ENCODE data around the gene RTN4R.
"Not testable (repeated sequence)": the region's sequence is repeated elsewhere in the genome, so short reads cannot be mapped to it uniquely, and the experiment has no call there.

The RTN4R gene

GRCh38 chr22:20285473-20286311 lies 17.6 kb upstream of the RTN4R start:
- DNase-seq, result peak; percentile 24 to 40

- no peak for DNase-seq
Measured at GRCh38 chr22:20284471-20285086, 16.5 kb upstream of the RTN4R start.

- no peak for DNase-seq
Measured at GRCh38 chr22:20283674-20284066, 15.6 kb upstream of the RTN4R start.

- no peak for DNase-seq
Measured at GRCh38 chr22:20282901-20283673, 15.0 kb upstream of the RTN4R start.

- no peak for DNase-seq
Measured at GRCh38 chr22:20281891-20282290, 13.8 kb upstream of the RTN4R start.

GRCh38 chr22:20281473-20281872 lies 13.4 kb upstream of the RTN4R start:
- not testable (repeated sequence) for DNase-seq

GRCh38 chr22:20280866-20281265 lies 12.7 kb upstream of the RTN4R start:
- DNase-seq, result no peak

GRCh38 chr22:20280163-20280562 lies 12.0 kb upstream of the RTN4R start:
- DNase-seq, result not testable (repeated sequence)

- no peak for DNase-seq
Measured at GRCh38 chr22:20279662-20280134, 11.6 kb upstream of the RTN4R start.

GRCh38 chr22:20278726-20279490 lies 10.8 kb upstream of the RTN4R start:
- not testable (repeated sequence) for DNase-seq

- not testable (repeated sequence) for DNase-seq
Measured at GRCh38 chr22:20277936-20278635, 10.0 kb upstream of the RTN4R start.

GRCh38 chr22:20276468-20276867 lies 8.3 kb upstream of the RTN4R start:
- no peak for DNase-seq

- no peak for DNase-seq
Measured at GRCh38 chr22:20275836-20276235, 7.7 kb upstream of the RTN4R start.

GRCh38 chr22:20275325-20275724 lies 7.2 kb upstream of the RTN4R start:
- not testable (repeated sequence) for DNase-seq

- DNase-seq, result not testable (repeated sequence)
Measured at GRCh38 chr22:20274374-20274773, 6.3 kb upstream of the RTN4R start.

- no peak for DNase-seq
Measured at GRCh38 chr22:20273758-20274181, 5.7 kb upstream of the RTN4R start.

GRCh38 chr22:20272700-20273099 lies 4.6 kb upstream of the RTN4R start:
- no peak for DNase-seq

GRCh38 chr22:20272174-20272573 lies 4.1 kb upstream of the RTN4R start:
- DNase-seq, result no peak

- no peak for DNase-seq
Measured at GRCh38 chr22:20271114-20271994, 3.2 kb upstream of the RTN4R start.

- DNase-seq, result not testable (repeated sequence)
Measured at GRCh38 chr22:20270190-20271113, 2.3 kb upstream of the RTN4R start.
